Placental pericyte (primary cell): ENCODE data around the gene RPS3A. TPM values are rescaled to one million over a fixed set of nuclear protein-coding genes. Genes with fewer than 3 reads are reported as not detected.

Experiments
- small RNA-seq: library from RNA; depleted of rRNA; stranded (forward); fragments of <200 nt; gene quantifications from one replicate; pipeline ENCODE3, GENCODE V24; 2012; ENCODE audit warnings: low replicate concordance
- total RNA-seq: library from RNA; depleted of rRNA; stranded (reverse); fragments of >200 nt; gene quantifications from 2 replicates; pipeline ENCODE4 v1.2.3, GENCODE V29; 2012

RPS3A gene
- 1,184 and 1,845 TPM in 2 replicates for total RNA-seq

GRCh38 chr4:151099229-151099975 is at the start of gene RPS3A:
TSS of gene RPS3A (plus strand) at chr4:151099628. CDS start at chr4:151099653, 25 bp downstream.

Small RNA genes lying within 50 kb of the gene (small RNA-seq; reads per million reads assigned to genes)
- gene SNORD73A (not detected), gene SNORD73B (12.3 reads per million, percentile 95 among the genes with 10 or more reads in this experiment)

Other genes starting within 250 kb of the RPS3A start
- gene LRBA, start 84.3 kb upstream of the RPS3A start, total RNA-seq, result 22.5 and 42.7 TPM in 2 replicates
- not detected in 2 replicates for gene PRSS48, start 177.5 kb downstream of the RPS3A start, total RNA-seq
- 3.5 and 31.4 TPM in 2 replicates for gene SH3D19, start 226.0 kb downstream of the RPS3A start, total RNA-seq